IPS DF 6.9 (cell line): Measurements from ENCODE around the gene PDE3B.

Experiments
- DNase-seq: peaks from one replicate; pipeline ENCODE4 v3.0.0-alpha.2; 2013; ENCODE audit warnings: low read depth, low spot score
- H3K27ac ChIP-seq: one replicate; pipeline ENCODE4 v1.5.1; 2013; ENCODE audit warnings: low read length, control low read depth
- H3K27me3 ChIP-seq: 2 replicates; pipeline ENCODE4 v1.6.1; 2013; ENCODE audit warnings: mild to moderate bottlenecking, low read length; ENCODE audit not compliant: control insufficient read depth, insufficient read depth
- H3K36me3 ChIP-seq: 2 replicates; pipeline ENCODE4 v1.6.1; 2013; ENCODE audit warnings: low read length; ENCODE audit not compliant: control insufficient read depth, insufficient read depth
- H3K4me1 ChIP-seq: 2 replicates; pipeline ENCODE4 v1.6.1; 2013; ENCODE audit warnings: low read length; ENCODE audit not compliant: control insufficient read depth, insufficient read depth
- H3K4me3 ChIP-seq: 2 replicates; pipeline ENCODE4 v1.5.1; 2013; ENCODE audit warnings: mild to moderate bottlenecking, low read length
- H3K9me3 ChIP-seq: 2 replicates; pipeline ENCODE4 v1.6.1; 2013; ENCODE audit warnings: low read length, inconsistent platforms; ENCODE audit not compliant: control insufficient read depth, insufficient read depth
- WGBS: extraction: QIAGEN DNeasy Blood & Tissue Kit; methylation state at CpG from one replicate; pipeline ENCODE4 v1.1.7; 2013; ENCODE audit warnings: mixed read lengths, missing lambda C conversion rate; ENCODE audit not compliant: insufficient read length, insufficient coverage; 5-methylcytosine and 5-hydroxymethylcytosine counted together

Gene PDE3B

GRCh38 chr11:14641801-14642200 lies 1.8 kb upstream of the PDE3B start:
- no CpG with 5 or more reads among the region's 4 CpGs for WGBS
- DNase-seq = no peak
- peaks cover 4% of the 10 kb centered on the region; the same call in 1 of the 2 replicates for H3K27me3 ChIP-seq
- H3K9me3 ChIP-seq = no peaks in the 10 kb centered on the region
- H3K36me3 ChIP-seq = no peaks in the 10 kb centered on the region
- no peak overlapping the region for H3K4me3 ChIP-seq
- H3K4me1 ChIP-seq = no peaks in the 10 kb centered on the region; the same call in 1 of the 2 replicates
- no peak overlapping the region for H3K27ac ChIP-seq

DNA sequence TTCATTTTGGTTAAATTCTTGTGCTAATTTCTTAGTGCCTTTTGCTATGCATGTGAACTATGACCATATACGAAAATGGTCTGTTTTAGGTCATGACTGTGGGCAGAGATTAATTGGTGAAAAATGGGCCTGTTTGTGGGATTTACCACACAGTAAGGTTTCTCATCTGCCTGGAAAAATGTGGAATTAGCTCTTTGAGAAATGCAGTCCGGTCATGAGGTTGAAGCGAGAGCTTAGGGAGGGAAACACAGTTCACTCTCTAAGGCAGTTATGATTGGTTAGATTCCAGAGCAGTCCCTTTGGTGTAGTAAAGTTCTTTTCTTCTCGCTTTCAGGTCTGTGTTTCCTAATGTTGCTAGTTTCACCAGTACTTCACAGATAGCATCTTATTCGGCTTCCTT lies 1.2 kb upstream of the PDE3B start:
- Histone ChIP-seq H3K27me3 (peaks cover 4% of the 10 kb centered on the region; the same call in 1 of the 2 replicates), H3K4me1 (no peaks in the 10 kb centered on the region; the same call in 1 of the 2 replicates), H3K9me3 (no peaks in the 10 kb centered on the region), H3K27ac (no peak overlapping the region), H3K4me3 (no peak overlapping the region), H3K36me3 (no peaks in the 10 kb centered on the region)
- no CpG with 5 or more reads among the region's 5 CpGs for WGBS
- no peak for DNase-seq

DNA sequence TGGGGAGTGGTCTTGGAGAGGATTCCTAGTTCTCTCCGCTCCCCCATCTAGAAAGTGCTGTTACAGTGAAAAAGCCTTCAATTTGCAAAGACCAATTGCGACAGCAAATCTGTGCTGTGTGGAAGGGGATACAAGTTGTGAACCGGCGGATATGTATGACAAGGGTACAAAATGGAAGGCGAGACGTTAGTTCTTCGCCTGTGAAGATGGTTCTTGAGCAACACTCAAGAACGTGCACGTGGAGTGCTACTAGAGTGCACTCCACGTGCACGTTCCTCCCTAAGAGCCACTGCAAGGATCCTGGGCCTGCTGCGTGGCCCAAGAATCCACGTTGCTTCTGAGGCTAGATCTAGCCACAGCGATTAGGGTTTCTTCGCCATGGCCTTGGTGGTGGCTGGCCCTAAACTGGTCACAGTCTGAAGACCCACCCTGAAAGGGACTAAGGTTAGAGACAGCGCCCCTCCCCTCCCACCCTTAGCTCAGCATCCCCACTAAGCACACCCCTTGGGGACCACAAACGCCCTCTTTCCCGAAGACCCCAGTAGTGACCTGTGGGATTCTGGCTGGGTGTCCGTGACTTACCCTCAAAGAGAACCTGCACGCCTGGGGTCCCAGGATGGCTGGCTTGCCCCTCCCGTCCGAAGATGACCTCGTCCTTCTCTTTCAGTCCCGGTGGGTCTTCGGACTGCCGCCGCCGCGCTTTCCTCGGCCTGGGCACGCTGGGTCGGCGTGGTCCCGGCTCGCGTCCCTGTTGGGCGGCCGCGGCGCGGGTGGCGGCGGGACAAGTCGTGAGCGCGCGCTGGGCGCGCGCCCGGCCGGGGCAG lies 519 bp upstream of the PDE3B start:
- Histone ChIP-seq H3K27me3 (peaks cover 4% of the 10 kb centered on the region; the same call in 1 of the 2 replicates), H3K4me1 (no peaks in the 10 kb centered on the region; the same call in 1 of the 2 replicates), H3K27ac (no peak overlapping the region), H3K36me3 (no peaks in the 10 kb centered on the region), H3K4me3 (peak overlapping the region; percentile 53; the same call in 1 of the 2 replicates), H3K9me3 (no peaks in the 10 kb centered on the region)
- no CpG with 5 or more reads among the region's 52 CpGs for whole genome bisulfite sequencing
- no peak for DNase-seq

GRCh38 chr11:14644226-14645014 lies 816 bp downstream of the PDE3B start:
- H3K27ac ChIP-seq = no peak overlapping the region
- no peaks in the 10 kb centered on the region for H3K9me3 ChIP-seq
- WGBS = no CpG with 5 or more reads among the region's 65 CpGs
- DNase-seq = peak; percentile 16
- H3K36me3 ChIP-seq = no peaks in the 10 kb centered on the region
- no peaks in the 10 kb centered on the region; the same call in 1 of the 2 replicates for H3K4me1 ChIP-seq
- peak overlapping the region; percentile 53 for H3K4me3 ChIP-seq
- H3K27me3 ChIP-seq = peaks cover 4% of the 10 kb centered on the region; the same call in 1 of the 2 replicates

- 100% methylated on average over 3 of the region's 17 CpGs for WGBS
- no peak for DNase-seq
- H3K27ac ChIP-seq = no peak overlapping the region
Observed at GRCh38 chr11:14645015-14645912, 1.7 kb downstream of the PDE3B start.

GRCh38 chr11:14645985-14646900 lies 2.6 kb downstream of the PDE3B start:
- no peaks in the 10 kb centered on the region for H3K9me3 ChIP-seq
- no peak for DNase-seq
- H3K27ac ChIP-seq = no peak overlapping the region
- peaks cover 4% of the 10 kb centered on the region; the same call in 1 of the 2 replicates for H3K27me3 ChIP-seq
- H3K4me3 ChIP-seq = no peak overlapping the region
- H3K36me3 ChIP-seq = no peaks in the 10 kb centered on the region
- WGBS = 100% methylated on average over 1 of the region's 6 CpGs
- H3K4me1 ChIP-seq = no peaks in the 10 kb centered on the region; the same call in 1 of the 2 replicates

More at GRCh38 chr11:14645015-14645912, 1.7 kb downstream of the PDE3B start:
- Histone ChIP-seq H3K4me1 (no peaks in the 10 kb centered on the region; the same call in 1 of the 2 replicates), H3K9me3 (no peaks in the 10 kb centered on the region), H3K27me3 (peaks cover 4% of the 10 kb centered on the region; the same call in 1 of the 2 replicates), H3K36me3 (no peaks in the 10 kb centered on the region), H3K4me3 (peak overlapping the region; percentile 53; the same call in 1 of the 2 replicates)

GRCh38 chr11:14650064-14650463 lies 6.5 kb downstream of the PDE3B start:
- no peak for DNase-seq
- Histone ChIP-seq H3K36me3 (no peaks in the 10 kb centered on the region), H3K27ac (no peak overlapping the region), H3K4me1 (no peaks in the 10 kb centered on the region; the same call in 1 of the 2 replicates), H3K4me3 (no peak overlapping the region), H3K27me3 (peaks cover 4% of the 10 kb centered on the region; the same call in 1 of the 2 replicates), H3K9me3 (no peaks in the 10 kb centered on the region)
- no CpG with 5 or more reads among the region's 3 CpGs for WGBS

DNA sequence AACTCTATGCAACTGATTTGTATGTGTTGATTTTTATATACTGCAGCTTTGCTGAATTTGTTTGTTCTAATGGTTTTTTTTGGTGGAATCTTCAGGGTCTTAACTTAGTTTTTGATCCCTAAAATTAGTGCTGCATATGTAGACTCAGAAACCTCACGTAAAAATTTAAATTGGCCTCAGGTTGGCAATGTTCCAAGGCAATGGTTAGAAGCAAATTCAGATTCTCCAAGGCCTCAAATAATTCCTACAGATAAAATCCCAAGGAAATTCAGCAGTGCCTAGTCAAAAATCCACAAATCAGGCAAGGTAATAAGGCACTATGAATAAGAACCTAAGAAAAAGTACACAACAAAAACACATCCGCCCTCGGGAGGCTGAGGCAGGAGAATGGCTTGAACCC lies 9.5 kb downstream of the PDE3B start:
- WGBS = no CpG with 5 or more reads among the region's 3 CpGs
- no peak overlapping the region for H3K27ac ChIP-seq
- H3K4me1 ChIP-seq = no peaks in the 10 kb centered on the region
- no peaks in the 10 kb centered on the region for H3K9me3 ChIP-seq
- no peak for DNase-seq
- no peaks in the 10 kb centered on the region for H3K36me3 ChIP-seq
- no peaks in the 10 kb centered on the region for H3K27me3 ChIP-seq
- H3K4me3 ChIP-seq = no peak overlapping the region

DNA sequence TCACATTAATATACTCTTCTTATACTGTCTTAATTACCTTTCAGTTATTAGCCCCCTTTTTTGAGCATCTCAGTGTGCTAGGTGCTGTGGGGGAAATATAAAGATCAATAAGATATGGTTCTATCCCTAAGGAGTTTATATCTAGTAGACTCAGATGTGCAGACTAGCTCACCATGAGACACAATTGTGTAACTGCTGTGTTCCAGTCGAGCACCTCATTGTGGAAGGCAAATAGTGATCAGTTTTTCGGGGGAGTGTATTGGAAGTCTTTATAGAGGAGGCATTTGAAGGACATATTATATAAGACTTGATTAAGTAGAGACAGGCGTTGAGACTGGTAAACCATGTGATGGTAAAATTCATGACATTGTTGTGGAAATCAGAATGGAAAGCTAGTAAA lies 11.8 kb downstream of the PDE3B start:
- Histone ChIP-seq H3K4me3 (no peak overlapping the region), H3K9me3 (no peaks in the 10 kb centered on the region), H3K36me3 (no peaks in the 10 kb centered on the region), H3K27me3 (no peaks in the 10 kb centered on the region), H3K27ac (no peak overlapping the region), H3K4me1 (no peaks in the 10 kb centered on the region)
- 100% methylated on average over 1 of the region's 3 CpGs for WGBS
- no peak for DNase-seq
